OCI-LY7 (cell line): ENCODE data around the gene LPP.

Source experiments
- EZH2phosphoT487 ChIP-seq: fragments of 200-600 bp; sonication (generic); IDR thresholded peaks from 2 replicates; pipeline ENCODE4 v1.6.1; 2018; ENCODE audit warnings: low read depth, borderline replicate concordance, mild to moderate bottlenecking, mixed run types, antibody characterized with exemption, low read length, moderate library complexity, mixed read lengths
- TF ChIP-seq, protein P1 (sequence below): fragments of 200-600 bp; sonication (generic); conservative IDR thresholded peaks from 2 replicates; pipeline ENCODE4 v1.5.1; 2014; ENCODE audit warnings: mild to moderate bottlenecking, antibody characterized with exemption, low read length, moderate library complexity, mixed read lengths

DNA sequence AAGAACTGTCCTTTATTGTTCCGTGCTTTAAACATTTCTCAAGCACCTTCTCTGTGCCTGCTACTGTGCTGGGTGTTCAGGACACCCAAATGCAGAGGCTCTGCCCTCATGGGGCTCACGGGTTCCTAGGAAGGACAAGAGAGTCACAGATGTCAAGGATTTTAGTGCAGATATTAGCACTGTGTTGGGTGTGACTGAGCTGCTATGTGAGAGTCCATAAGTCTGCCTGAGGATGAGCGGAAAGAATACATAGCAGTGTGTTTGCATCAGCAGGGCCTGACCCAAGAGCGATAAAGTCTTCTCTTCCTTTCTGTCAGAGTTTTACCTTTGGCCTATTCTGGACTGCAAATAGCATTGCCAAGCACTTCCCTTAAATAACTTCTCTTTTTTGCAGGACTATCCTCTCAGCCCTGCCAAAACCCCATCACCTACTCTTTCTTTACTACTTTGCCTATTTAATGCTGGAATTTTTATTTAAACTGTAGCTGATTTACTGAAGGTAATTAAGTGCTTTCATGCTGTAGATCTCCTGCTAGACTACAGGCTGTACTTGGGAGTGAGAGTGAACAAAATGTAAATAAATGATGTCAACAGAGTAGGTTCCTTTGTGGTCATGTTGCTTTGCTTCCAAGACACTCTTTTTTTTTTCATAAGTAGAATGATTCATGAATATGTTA lies 558.4 kb downstream of the LPP start:
- TF ChIP-seq, protein P1, sequence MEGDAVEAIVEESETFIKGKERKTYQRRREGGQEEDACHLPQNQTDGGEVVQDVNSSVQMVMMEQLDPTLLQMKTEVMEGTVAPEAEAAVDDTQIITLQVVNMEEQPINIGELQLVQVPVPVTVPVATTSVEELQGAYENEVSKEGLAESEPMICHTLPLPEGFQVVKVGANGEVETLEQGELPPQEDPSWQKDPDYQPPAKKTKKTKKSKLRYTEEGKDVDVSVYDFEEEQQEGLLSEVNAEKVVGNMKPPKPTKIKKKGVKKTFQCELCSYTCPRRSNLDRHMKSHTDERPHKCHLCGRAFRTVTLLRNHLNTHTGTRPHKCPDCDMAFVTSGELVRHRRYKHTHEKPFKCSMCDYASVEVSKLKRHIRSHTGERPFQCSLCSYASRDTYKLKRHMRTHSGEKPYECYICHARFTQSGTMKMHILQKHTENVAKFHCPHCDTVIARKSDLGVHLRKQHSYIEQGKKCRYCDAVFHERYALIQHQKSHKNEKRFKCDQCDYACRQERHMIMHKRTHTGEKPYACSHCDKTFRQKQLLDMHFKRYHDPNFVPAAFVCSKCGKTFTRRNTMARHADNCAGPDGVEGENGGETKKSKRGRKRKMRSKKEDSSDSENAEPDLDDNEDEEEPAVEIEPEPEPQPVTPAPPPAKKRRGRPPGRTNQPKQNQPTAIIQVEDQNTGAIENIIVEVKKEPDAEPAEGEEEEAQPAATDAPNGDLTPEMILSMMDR, result no peak
- no peak for TF ChIP-seq EZH2phosphoT487
